GM23248 (cell line): ENCODE measurements around the gene EN1. TPM values are rescaled to one million over a fixed set of nuclear protein-coding genes. Genes with fewer than 3 reads are reported as not detected.
A peak's percentile ranks its signal among the peaks of the same experiment; 100 is the strongest.

Experiments
- DNase-seq: peaks from one replicate; pipeline ENCODE4 v3.0.0-alpha.2; 2015
- H2AFZ ChIP-seq: fragments of 200-600 bp; sonication (generic); 2 replicates; pipeline ENCODE4 v1.6.1; 2016; ENCODE audit warnings: antibody characterized with exemption
- H3F3A ChIP-seq: fragments of 200-600 bp; sonication (generic); 2 replicates; pipeline ENCODE4 v1.6.1; 2016; ENCODE audit warnings: mild to moderate bottlenecking, antibody characterized with exemption, mixed run types; ENCODE audit not compliant: insufficient read depth
- H3K27ac ChIP-seq: fragments of 200-600 bp; sonication (generic); 2 replicates; pipeline ENCODE4 v1.5.1; 2016; ENCODE audit warnings: mild to moderate bottlenecking
- H3K27me3 ChIP-seq: fragments of 200-600 bp; sonication (generic); replicated peaks from 2 replicates; pipeline ENCODE4 v1.6.1; 2016; ENCODE audit warnings: mild to moderate bottlenecking; ENCODE audit not compliant: insufficient read depth
- H3K36me3 ChIP-seq: fragments of 200-600 bp; sonication (generic); 2 replicates; pipeline ENCODE4 v1.6.1; 2016; ENCODE audit warnings: low read depth, mild to moderate bottlenecking
- H3K4me1 ChIP-seq: fragments of 200-600 bp; sonication (generic); 2 replicates; pipeline ENCODE4 v1.6.1; 2016; ENCODE audit warnings: mild to moderate bottlenecking; ENCODE audit not compliant: insufficient read depth
- H3K4me2 ChIP-seq: fragments of 200-600 bp; sonication (generic); one replicate; pipeline ENCODE4 v1.6.1; 2016; ENCODE audit warnings: mild to moderate bottlenecking; ENCODE audit not compliant: unreplicated experiment
- H3K4me3 ChIP-seq: fragments of 200-600 bp; sonication (generic); 2 replicates; pipeline ENCODE4 v1.5.1; 2016; ENCODE audit warnings: mild to moderate bottlenecking
- H3K79me2 ChIP-seq: fragments of 200-600 bp; sonication (generic); 2 replicates; pipeline ENCODE4 v1.6.1; 2016; ENCODE audit warnings: mild to moderate bottlenecking; ENCODE audit not compliant: insufficient read depth
- H3K9ac ChIP-seq: fragments of 200-600 bp; sonication (generic); 2 replicates; pipeline ENCODE4 v1.6.1; 2016; ENCODE audit warnings: mild to moderate bottlenecking
- H3K9me2 ChIP-seq: fragments of 200-600 bp; sonication (generic); 2 replicates; pipeline ENCODE4 v1.6.1; 2016; ENCODE audit warnings: mixed run types, mild to moderate bottlenecking, moderate library complexity; ENCODE audit not compliant: insufficient read depth
- H3K9me3 ChIP-seq: fragments of 200-600 bp; sonication (generic); one replicate; pipeline ENCODE4 v1.6.1; 2017; ENCODE audit warnings: low read depth
- H4K20me1 ChIP-seq: fragments of 200-600 bp; sonication (generic); 2 replicates; pipeline ENCODE4 v1.6.0; 2016; ENCODE audit not compliant: insufficient read depth
- EZH2 ChIP-seq: fragments of 200-600 bp; sonication (generic); IDR thresholded peaks from 2 replicates; pipeline ENCODE4 v1.6.1; 2018; ENCODE audit warnings: antibody characterized with exemption, mild to moderate bottlenecking; ENCODE audit not compliant: insufficient read depth, poor library complexity, severe bottlenecking
- EZH2phosphoT487 ChIP-seq: fragments of 200-600 bp; sonication (generic); IDR thresholded peaks from 2 replicates; pipeline ENCODE4 v1.6.1; 2018; ENCODE audit warnings: antibody characterized with exemption, moderate library complexity, mild to moderate bottlenecking, low read depth; ENCODE audit not compliant: insufficient read depth
- WGBS, 2 experiments: methylation state at CpG; one replicate each; pipeline ENCODE4 v1.1.6; 2015 to 2017; ENCODE audit warnings: low lambda C conversion rate in 2 of 2, low coverage in 1 of 2; ENCODE audit errors: missing lambda C conversion rate in 2 of 2; 5-methylcytosine and 5-hydroxymethylcytosine counted together
- in situ Hi-C: fragments of 300-500 bp; cut with MboI; formaldehyde crosslinking; loops from 2 replicates; pipeline ENCODE4 v1.15.0; 2020
- polyA plus RNA-seq: library from polyadenylated mRNA; unstranded; fragments of >200 nt; fragmentation: Nextera tagmentation; extraction: Ambion mirVana; gene quantifications from 2 replicates; pipeline ENCODE4 v1.2.1, GENCODE V29; 2016
- total RNA-seq: library from RNA; depleted of rRNA; stranded (reverse); fragments of >200 nt; shearing (Covaris generic); gene quantifications from 2 replicates; pipeline ENCODE4 v1.2.3, GENCODE V29; 2014; rRNA removed

Gene EN1
- total and polyA plus RNA-seq, 2 experiments from 2014 or later = 4.1 to 9.1 TPM

DNA sequence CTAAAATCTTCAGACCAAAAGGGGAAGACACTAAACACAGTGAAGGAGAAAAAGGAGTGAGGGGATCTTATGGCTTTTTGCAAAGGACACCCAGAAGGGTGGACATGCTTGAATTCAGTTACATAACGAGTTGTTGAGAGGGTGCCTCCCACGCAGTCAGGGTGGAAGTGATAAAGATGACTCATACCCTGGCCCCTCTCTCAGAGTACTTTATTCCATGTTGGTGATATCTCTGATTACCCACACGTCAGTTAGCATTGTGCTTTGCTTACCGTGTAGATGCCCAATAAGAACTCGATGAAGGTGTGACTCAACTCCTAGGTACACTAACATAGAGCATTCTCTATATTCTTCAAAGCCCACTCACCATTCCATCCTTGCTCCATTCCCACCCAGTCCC is 44.4 kb downstream of the EN1 start:
- H3K4me3 ChIP-seq = no peak overlapping the region
- H3K9ac ChIP-seq = no peak overlapping the region
- no peak overlapping the region for H2AFZ ChIP-seq
- whole genome bisulfite sequencing, 2 experiments = 65 to 66% methylated on average over 5 of the region's 5 CpGs
- H3K4me1 ChIP-seq = peaks cover 32% of the 10 kb centered on the region
- H3K27ac ChIP-seq = no peak overlapping the region
- TF ChIP-seq EZH2phosphoT487 = no peak
- no peak for TF ChIP-seq EZH2
- H3K79me2 ChIP-seq = no peaks in the 10 kb centered on the region
- H3K27me3 ChIP-seq = no peaks in the 10 kb centered on the region
- no peaks in the 10 kb centered on the region for H3K9me2 ChIP-seq
- H3K4me2 ChIP-seq = no peak overlapping the region
- no peaks in the 10 kb centered on the region for H4K20me1 ChIP-seq
- in situ Hi-C loops = no loop called here
- DNase-seq = no peak
- H3K9me3 ChIP-seq = no peaks in the 10 kb centered on the region
- H3F3A ChIP-seq = peaks cover 11% of the 10 kb centered on the region; the same call in 1 of the 2 replicates
- no peaks in the 10 kb centered on the region for H3K36me3 ChIP-seq

DNA sequence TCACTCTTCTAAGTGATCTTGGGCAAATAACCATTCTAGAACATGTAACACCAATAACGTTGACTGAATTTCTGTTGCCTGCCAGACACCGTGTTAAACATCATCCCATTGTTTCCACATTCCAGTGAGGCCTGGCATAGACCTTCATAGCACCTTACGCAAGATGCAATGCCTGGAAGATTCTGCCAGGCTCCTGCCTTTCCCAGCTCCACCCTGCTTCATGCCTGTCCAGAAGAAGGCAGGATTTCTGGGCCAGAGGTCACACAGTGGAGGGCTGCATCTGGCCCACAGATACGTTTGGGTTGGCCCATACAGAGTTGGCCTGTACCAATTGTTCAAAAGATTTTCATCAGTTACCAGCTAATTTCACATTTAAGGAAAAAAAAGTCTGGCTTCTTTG is 46.3 kb downstream of the EN1 start:
- H3F3A ChIP-seq = peaks cover 11% of the 10 kb centered on the region; the same call in 1 of the 2 replicates
- in situ Hi-C loops = no loop called here
- no peaks in the 10 kb centered on the region for H3K9me2 ChIP-seq
- peaks cover 28% of the 10 kb centered on the region for H3K4me1 ChIP-seq
- no peak overlapping the region for H3K9ac ChIP-seq
- H3K27ac ChIP-seq = no peak overlapping the region
- no peak overlapping the region for H3K4me3 ChIP-seq
- no peak overlapping the region for H2AFZ ChIP-seq
- peak; percentile 46 for DNase-seq
- no peaks in the 10 kb centered on the region for H3K27me3 ChIP-seq
- no peaks in the 10 kb centered on the region for H3K36me3 ChIP-seq
- peak overlapping the region; percentile 7 for H3K4me2 ChIP-seq
- H3K9me3 ChIP-seq = no peaks in the 10 kb centered on the region
- 78 to 80% methylated on average over 4 of the region's 4 CpGs for WGBS, 2 experiments
- no peaks in the 10 kb centered on the region for H3K79me2 ChIP-seq
- no peak for TF ChIP-seq EZH2phosphoT487
- no peaks in the 10 kb centered on the region for H4K20me1 ChIP-seq

DNA sequence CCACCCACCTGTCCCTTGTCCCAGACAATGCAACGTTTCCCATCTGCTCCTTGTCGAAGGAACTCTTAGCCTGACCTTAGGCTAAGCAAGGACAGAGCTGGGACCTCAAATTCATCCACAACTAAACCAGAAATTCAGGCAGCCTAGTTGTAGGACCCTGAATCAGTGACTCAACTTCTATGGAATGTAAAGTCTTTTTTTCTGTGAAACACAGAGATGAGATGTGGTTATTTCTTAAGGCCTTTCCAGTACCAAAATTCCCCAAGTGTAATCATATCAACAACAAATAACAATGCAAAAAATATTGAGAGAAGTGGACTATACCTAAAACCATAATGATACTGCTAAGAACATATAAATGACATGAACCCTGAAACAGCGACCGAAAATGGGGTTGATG is 46.7 kb downstream of the EN1 start:
- Histone ChIP-seq H3K79me2 (no peaks in the 10 kb centered on the region), H3K27me3 (no peaks in the 10 kb centered on the region), H3F3A (peaks cover 11% of the 10 kb centered on the region; the same call in 1 of the 2 replicates), H3K9me3 (no peaks in the 10 kb centered on the region), H4K20me1 (no peaks in the 10 kb centered on the region), H3K36me3 (no peaks in the 10 kb centered on the region), H3K4me2 (no peak overlapping the region), H3K4me3 (no peak overlapping the region), H2AFZ (no peak overlapping the region), H3K27ac (no peak overlapping the region), H3K9ac (no peak overlapping the region), H3K4me1 (peaks cover 28% of the 10 kb centered on the region), H3K9me2 (no peaks in the 10 kb centered on the region)
- DNase-seq = peak; percentile 53
- no peak for TF ChIP-seq EZH2phosphoT487
- TF ChIP-seq EZH2 = no peak
- in situ Hi-C loops = no loop called here
- WGBS, 2 experiments = 97 to 100% methylated on average over 4 of the region's 4 CpGs

DNA sequence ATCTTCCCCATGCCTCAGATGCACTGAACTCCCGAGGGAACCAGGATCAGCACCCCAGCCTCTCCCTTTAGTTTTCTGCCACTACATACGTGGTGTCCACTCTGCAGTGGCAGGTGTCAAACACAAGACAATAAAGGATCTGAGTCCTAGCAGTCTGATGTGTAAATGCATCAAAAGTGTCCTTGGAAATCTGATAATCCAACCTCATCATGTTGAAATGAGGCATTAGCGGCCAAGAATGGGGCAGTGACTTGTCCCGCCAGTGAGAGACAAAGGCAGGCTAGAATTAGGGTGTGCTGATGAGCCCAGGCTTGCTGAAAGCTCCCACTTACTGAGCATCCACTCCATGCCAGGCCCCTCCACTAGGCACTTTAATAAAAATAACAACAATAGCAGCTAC is 52.9 kb downstream of the EN1 start:
- Histone ChIP-seq H4K20me1 (no peaks in the 10 kb centered on the region), H3K27me3 (no peaks in the 10 kb centered on the region), H3K4me3 (no peak overlapping the region), H3K79me2 (no peaks in the 10 kb centered on the region), H3K4me2 (no peak overlapping the region), H3K27ac (no peak overlapping the region), H3K9me3 (no peaks in the 10 kb centered on the region), H3K9me2 (no peaks in the 10 kb centered on the region), H3K4me1 (peaks cover 8% of the 10 kb centered on the region), H3F3A (no peaks in the 10 kb centered on the region), H2AFZ (no peak overlapping the region), H3K36me3 (no peaks in the 10 kb centered on the region), H3K9ac (no peak overlapping the region)
- 72 to 85% methylated on average over 4 of the region's 4 CpGs for WGBS, 2 experiments
- TF ChIP-seq EZH2 (no peak), EZH2phosphoT487 (no peak)
- DNase-seq = no peak
- in situ Hi-C loops = no loop called here

Other genes starting within 250 kb of the EN1 start
- gene MARCO, start 94.5 kb upstream of the EN1 start, total RNA-seq = not detected in 2 replicates
- gene MARCO, start 94.5 kb upstream of the EN1 start, polyA plus RNA-seq = not detected in 2 replicates